Endothelial cell of umbilical vein (primary cell): Measurements from ENCODE around the gene ITGA11.

Source experiments
- CTCF ChIP-seq, 2 donors: IDR thresholded peaks; 1 replicate in 1 of 2; 2 replicates in 1 of 2; pipeline ENCODE4 v1.5.1; 2011; ENCODE audit warnings: low read length in 2 of 2, mild to moderate bottlenecking in 2 of 2, moderate library complexity in 2 of 2, control low read depth in 1 of 2, inconsistent platforms in 1 of 2, low read depth in 1 of 2; ENCODE audit not compliant: insufficient read depth in 1 of 2; ENCODE audit errors: extremely low read depth in 1 of 2
- POLR2AphosphoS5 ChIP-seq: IDR thresholded peaks from 2 replicates; pipeline ENCODE4 v1.6.1; 2012; ENCODE audit warnings: low read depth, mild to moderate bottlenecking, control low read depth, low read length, moderate library complexity; ENCODE audit not compliant: insufficient read depth

- TF ChIP-seq CTCF (IDR thresholded peaks at IDR 0.05; ENCODE audit: extremely low read depth in 1 of 2, insufficient read depth in 1 of 2, low read depth in 1 of 2, low read length in 2 of 2) (no peak), POLR2AphosphoS5 (no peak)
Observed at GRCh38 chr15:68268405-68268804, 163.6 kb downstream of the ITGA11 start.
